Activated T-helper 1 cell treated with anti-CD3 and anti-CD28 coated beads, Interleukin-12 subunit alpha, Interleukin-12 subunit beta, Interleukin-2, Interleukin-4 antibody, amounts not matched to agents 30 ng/mL and 10 ng/mL and 1 ng/mL, durations not matched to agents 14 hours and 24 hours and 36 hours (primary cell): Measurements from ENCODE around the gene TAS2R7. TPM values are rescaled to one million over a fixed set of nuclear protein-coding genes. Genes with fewer than 3 reads are reported as not detected.

Source experiments
- DNase-seq: peaks from one replicate; pipeline ENCODE4 v3.0.0; 2021; ENCODE audit warnings: low spot score
- H3K27ac Mint-ChIP-seq: one replicate; pipeline ENCODE4 v1.8.0; 2021; ENCODE audit warnings: mild to moderate bottlenecking, mixed read lengths
- H3K27me3 Mint-ChIP-seq: one replicate; pipeline ENCODE4 v1.8.0; 2022; ENCODE audit warnings: mild to moderate bottlenecking, moderate library complexity, mixed read lengths; ENCODE audit not compliant: insufficient read depth
- H3K36me3 Mint-ChIP-seq: one replicate; pipeline ENCODE4 v1.8.0; 2021; ENCODE audit warnings: low read depth, mixed read lengths
- H3K4me1 Mint-ChIP-seq: one replicate; pipeline ENCODE4 v1.8.0; 2021; ENCODE audit warnings: low read depth, mixed read lengths
- H3K4me3 Mint-ChIP-seq: one replicate; pipeline ENCODE4 v1.8.0; 2021; ENCODE audit warnings: mild to moderate bottlenecking, moderate library complexity, mixed read lengths
- H3K9me3 Mint-ChIP-seq: one replicate; pipeline ENCODE4 v1.8.0; 2021; ENCODE audit warnings: mixed read lengths
- intact Hi-C: fragments of 100-400 bp; cut with micrococcal nuclease; formaldehyde crosslinking; loops from one replicate; pipeline ENCODE4 v1.15.1; 2024
- total RNA-seq: library from RNA; stranded (reverse); gene quantifications from 2 replicates; pipeline ENCODE4 v1.2.3, GENCODE V29; 2022

TAS2R7 gene, protein sequence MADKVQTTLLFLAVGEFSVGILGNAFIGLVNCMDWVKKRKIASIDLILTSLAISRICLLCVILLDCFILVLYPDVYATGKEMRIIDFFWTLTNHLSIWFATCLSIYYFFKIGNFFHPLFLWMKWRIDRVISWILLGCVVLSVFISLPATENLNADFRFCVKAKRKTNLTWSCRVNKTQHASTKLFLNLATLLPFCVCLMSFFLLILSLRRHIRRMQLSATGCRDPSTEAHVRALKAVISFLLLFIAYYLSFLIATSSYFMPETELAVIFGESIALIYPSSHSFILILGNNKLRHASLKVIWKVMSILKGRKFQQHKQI
- total RNA-seq: not detected in 2 replicates

- Mint-ChIP-seq H3K36me3 (no peaks in the 10 kb centered on the region), H3K4me3 (no peak within 1 kb of the TSS)
These were observed at the start of gene TAS2R7 for GRCh38 chr12:10802587-10802986. Gene TAS2R7, minus strand, starts transcription at chr12:10802627. Its CDS starts 57 bp downstream, at chr12:10802570.

GRCh38 chr12:10851243-10851858, 48.9 kb upstream of the TAS2R7 start:
- no peak overlapping the region for H3K27ac Mint-ChIP-seq
- peaks cover 10% of the 10 kb centered on the region for H3K36me3 Mint-ChIP-seq
- H3K4me3 Mint-ChIP-seq: no peak overlapping the region
- peaks cover 34% of the 10 kb centered on the region for H3K4me1 Mint-ChIP-seq
- H3K9me3 Mint-ChIP-seq: peaks cover 12% of the 10 kb centered on the region
- no peaks in the 10 kb centered on the region for H3K27me3 Mint-ChIP-seq
- DNase-seq: no peak
- intact Hi-C loops: no loop called here

More at GRCh38 chr12:10802587-10802986, at the start of gene TAS2R7:
- no peaks in the 10 kb centered on the region for H3K9me3 Mint-ChIP-seq
- H3K27ac Mint-ChIP-seq: no peak within 1 kb of the TSS
- intact Hi-C loops: no loop called here
- no peak for DNase-seq
- H3K27me3 Mint-ChIP-seq: peaks cover 8% of the 10 kb centered on the region
- H3K4me1 Mint-ChIP-seq: no peaks in the 10 kb centered on the region

GRCh38 chr12:10849425-10849878, 47.0 kb upstream of the TAS2R7 start, which contains the start of gene PRR4:
Gene PRR4, minus strand, starts transcription at chr12:10849475. Its CDS starts 38 bp downstream, at chr12:10849437.
- Mint-ChIP-seq H3K27me3 (no peaks in the 10 kb centered on the region), H3K4me3 (no peak within 1 kb of the TSS), H3K27ac (no peak within 1 kb of the TSS), H3K9me3 (peaks cover under 1% of the 10 kb centered on the region), H3K36me3 (peaks cover 5% of the 10 kb centered on the region), H3K4me1 (peaks cover 34% of the 10 kb centered on the region)
- intact Hi-C loops: no loop called here
- DNase-seq: peak; percentile 37

DNA sequence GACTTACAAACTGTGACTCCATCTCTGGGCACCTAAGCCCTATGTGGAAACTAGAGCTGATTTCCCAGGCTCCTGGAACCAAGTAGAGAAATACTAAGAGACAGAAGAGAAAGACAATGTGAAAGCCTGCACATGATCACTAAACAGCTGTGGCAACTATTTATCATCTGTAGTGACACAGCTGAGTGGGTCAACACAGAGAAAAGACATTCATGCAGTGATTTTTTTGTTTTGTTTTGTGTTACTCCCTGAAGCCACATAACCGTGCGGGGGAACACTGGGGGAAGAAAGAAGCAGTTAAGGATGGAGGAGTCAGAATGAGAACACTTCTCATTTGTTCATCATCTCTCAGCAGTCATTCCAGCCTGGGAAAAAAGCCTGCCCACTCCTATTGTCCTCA, 45.3 kb upstream of the TAS2R7 start:
- H3K27ac Mint-ChIP-seq: no peak overlapping the region
- H3K36me3 Mint-ChIP-seq: peaks cover 5% of the 10 kb centered on the region
- no peak for DNase-seq
- intact Hi-C loops: no loop called here
- no peaks in the 10 kb centered on the region for H3K27me3 Mint-ChIP-seq
- H3K4me3 Mint-ChIP-seq: no peak overlapping the region
- no peaks in the 10 kb centered on the region for H3K9me3 Mint-ChIP-seq
- H3K4me1 Mint-ChIP-seq: peaks cover 34% of the 10 kb centered on the region

DNA sequence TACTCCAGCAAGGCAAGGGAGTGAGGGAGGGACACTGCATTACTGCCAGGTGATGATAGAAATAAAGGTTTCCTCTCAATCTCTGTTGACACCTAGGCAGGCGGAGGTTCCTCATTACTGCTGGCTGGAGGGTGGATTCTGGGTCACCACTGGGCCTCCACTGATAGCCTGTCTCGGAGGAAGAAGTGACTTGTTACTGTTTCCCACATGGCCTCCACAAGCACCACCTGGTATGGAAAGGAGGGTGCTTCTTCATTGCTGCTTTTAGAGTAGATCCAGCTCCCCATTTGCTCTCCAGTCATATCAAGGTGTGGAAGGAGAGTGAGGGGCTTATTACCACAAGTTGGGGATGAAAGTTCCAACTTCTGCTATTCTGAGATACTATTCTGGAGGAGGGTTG, 40.4 kb upstream of the TAS2R7 start:
- no peaks in the 10 kb centered on the region for H3K4me1 Mint-ChIP-seq
- DNase-seq: no peak
- peaks cover 5% of the 10 kb centered on the region for H3K36me3 Mint-ChIP-seq
- intact Hi-C loops: no loop called here
- no peaks in the 10 kb centered on the region for H3K27me3 Mint-ChIP-seq
- H3K27ac Mint-ChIP-seq: no peak overlapping the region
- no peak overlapping the region for H3K4me3 Mint-ChIP-seq
- H3K9me3 Mint-ChIP-seq: no peaks in the 10 kb centered on the region

- Mint-ChIP-seq H3K4me3 (no peak overlapping the region), H3K27me3 (no peaks in the 10 kb centered on the region), H3K4me1 (no peaks in the 10 kb centered on the region), H3K36me3 (peaks cover 2% of the 10 kb centered on the region), H3K9me3 (no peaks in the 10 kb centered on the region), H3K27ac (no peak overlapping the region)
- intact Hi-C loops: no loop called here
- DNase-seq: no peak
These were observed 36.0 kb upstream of the TAS2R7 start for GRCh38 chr12:10838461-10838860.

- Mint-ChIP-seq H3K27me3 (peaks cover 2% of the 10 kb centered on the region), H3K36me3 (no peaks in the 10 kb centered on the region), H3K27ac (no peak overlapping the region), H3K4me3 (no peak overlapping the region), H3K9me3 (no peaks in the 10 kb centered on the region), H3K4me1 (no peaks in the 10 kb centered on the region)
- intact Hi-C loops: no loop called here
- no peak for DNase-seq
These were observed 27.6 kb upstream of the TAS2R7 start for GRCh38 chr12:10829994-10830393.

GRCh38 chr12:10826258-10826657, 23.8 kb upstream of the TAS2R7 start, which contains the start of gene TAS2R10:
Gene TAS2R10, minus strand, starts transcription at chr12:10826358. Its CDS starts 89 bp downstream, at chr12:10826269.
- Mint-ChIP-seq H3K4me1 (no peaks in the 10 kb centered on the region), H3K36me3 (no peaks in the 10 kb centered on the region), H3K27me3 (peaks cover 5% of the 10 kb centered on the region), H3K27ac (no peak within 1 kb of the TSS), H3K9me3 (no peaks in the 10 kb centered on the region), H3K4me3 (no peak within 1 kb of the TSS)
- no peak for DNase-seq
- intact Hi-C loops: no loop called here

GRCh38 chr12:10824957-10825356, 22.5 kb upstream of the TAS2R7 start:
- intact Hi-C loops: no loop called here
- Mint-ChIP-seq H3K36me3 (no peaks in the 10 kb centered on the region), H3K4me3 (no peak overlapping the region), H3K27me3 (peaks cover 5% of the 10 kb centered on the region), H3K4me1 (no peaks in the 10 kb centered on the region), H3K27ac (no peak overlapping the region), H3K9me3 (no peaks in the 10 kb centered on the region)
- no peak for DNase-seq

GRCh38 chr12:10811883-10812536, 9.6 kb upstream of the TAS2R7 start:
- no peaks in the 10 kb centered on the region for H3K36me3 Mint-ChIP-seq
- H3K4me3 Mint-ChIP-seq: no peak overlapping the region
- intact Hi-C loops: no loop called here
- DNase-seq: no peak
- no peaks in the 10 kb centered on the region for H3K9me3 Mint-ChIP-seq
- no peak overlapping the region for H3K27ac Mint-ChIP-seq
- H3K27me3 Mint-ChIP-seq: peaks cover 16% of the 10 kb centered on the region
- H3K4me1 Mint-ChIP-seq: no peaks in the 10 kb centered on the region

DNA sequence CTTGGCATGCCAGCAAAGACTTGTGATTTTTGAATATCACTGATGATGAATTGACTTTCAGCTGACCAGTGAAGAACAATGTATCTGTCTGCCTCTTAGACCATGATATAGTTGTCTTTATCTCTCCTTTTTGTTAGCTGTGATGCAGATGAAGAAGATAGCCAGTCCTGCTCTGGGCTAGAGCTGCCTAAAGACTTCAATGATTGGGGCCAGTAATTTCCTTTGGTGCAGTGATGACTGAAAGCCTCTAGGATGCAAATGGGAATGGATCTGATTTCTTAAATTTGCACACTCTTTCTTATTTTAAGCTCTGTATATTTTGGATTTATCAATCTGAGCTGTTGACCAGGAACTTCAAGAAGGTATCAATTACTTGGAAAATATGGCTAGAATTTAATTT, 7.6 kb upstream of the TAS2R7 start, which contains the start of gene TAS2R9:
Gene TAS2R9, minus strand, starts transcription at position 101 of the 400 bp plus-strand sequence. Its CDS starts 93 bp downstream, at position 8.
- intact Hi-C loops: no loop called here
- no peaks in the 10 kb centered on the region for H3K4me1 Mint-ChIP-seq

GRCh38 chr12:10807186-10807585, 4.8 kb upstream of the TAS2R7 start, which contains the start of gene TAS2R8:
Gene TAS2R8, minus strand, starts transcription at chr12:10807286. Its CDS starts 306 bp downstream, at chr12:10806980.
- no peak within 1 kb of the TSS for H3K27ac Mint-ChIP-seq
- DNase-seq: no peak
- peaks cover 13% of the 10 kb centered on the region for H3K27me3 Mint-ChIP-seq
- no peaks in the 10 kb centered on the region for H3K4me1 Mint-ChIP-seq
- intact Hi-C loops: no loop called here
- H3K4me3 Mint-ChIP-seq: no peak within 1 kb of the TSS
- no peaks in the 10 kb centered on the region for H3K36me3 Mint-ChIP-seq
- no peaks in the 10 kb centered on the region for H3K9me3 Mint-ChIP-seq

More for the DNA sequence above, 7.6 kb upstream of the TAS2R7 start, which contains the start of gene TAS2R9:
- H3K9me3 Mint-ChIP-seq: no peaks in the 10 kb centered on the region
- H3K36me3 Mint-ChIP-seq: no peaks in the 10 kb centered on the region
- no peak for DNase-seq
- no peak within 1 kb of the TSS for H3K4me3 Mint-ChIP-seq
- no peak within 1 kb of the TSS for H3K27ac Mint-ChIP-seq
- H3K27me3 Mint-ChIP-seq: peaks cover 16% of the 10 kb centered on the region

- Mint-ChIP-seq H3K4me1 (no peaks in the 10 kb centered on the region), H3K9me3 (no peaks in the 10 kb centered on the region), H3K27ac (no peak overlapping the region), H3K4me3 (no peak overlapping the region), H3K27me3 (peaks cover 8% of the 10 kb centered on the region), H3K36me3 (no peaks in the 10 kb centered on the region)
- DNase-seq: no peak
- intact Hi-C loops: no loop called here
These were observed 686 bp downstream of the TAS2R7 start for GRCh38 chr12:10801741-10802140.
